Activated T-cell treated with anti-CD3 and anti-CD28 coated beads, Interleukin-2, amount 50 U/mL, for 72 hours (primary cell): Measurements from ENCODE around the gene UNC45B. TPM values are rescaled to one million over a fixed set of nuclear protein-coding genes. Genes with fewer than 3 reads are reported as not detected.
"Not testable (repeated sequence)": the region's sequence is repeated elsewhere in the genome, so short reads cannot be mapped to it uniquely, and the experiment has no call there.

Source experiments
- ATAC-seq, 2 donors: fragments of 150-1000 bp; cut with Tn5 transposase; replicated peaks in 1 of 2; 2 replicates each; pipeline ENCODE4 v1.10.0; 2021; ENCODE audit warnings: moderate library complexity in 2 of 2, mild to moderate bottlenecking in 1 of 2
- DNase-seq, 2 donors: peaks; one replicate each; pipeline ENCODE4 v3.0.0; 2021 to 2022; ENCODE audit warnings: mixed read lengths in 1 of 2
- H3K27ac Mint-ChIP-seq: one replicate; pipeline ENCODE4 v1.8.0; 2022; ENCODE audit warnings: mild to moderate bottlenecking, moderate library complexity, mixed read lengths
- H3K27me3 Mint-ChIP-seq: one replicate; pipeline ENCODE4 v1.8.0; 2022; ENCODE audit warnings: low read depth, mixed read lengths
- H3K36me3 Mint-ChIP-seq, 2 donors: one replicate each; pipeline ENCODE4 v1.8.0; 2022; ENCODE audit warnings: mixed read lengths in 2 of 2, mild to moderate bottlenecking in 1 of 2; ENCODE audit not compliant: insufficient read depth in 2 of 2
- H3K4me1 Mint-ChIP-seq: one replicate; pipeline ENCODE4 v1.8.0; 2022; ENCODE audit warnings: low read depth, mixed read lengths
- H3K4me3 Mint-ChIP-seq, 2 donors: one replicate each; pipeline ENCODE4 v1.8.0; 2022; ENCODE audit warnings: mild to moderate bottlenecking in 2 of 2, mixed read lengths in 2 of 2, moderate library complexity in 2 of 2
- H3K9me3 Mint-ChIP-seq, 2 donors: one replicate each; pipeline ENCODE4 v1.8.0; 2022; ENCODE audit warnings: mixed read lengths in 2 of 2
- total RNA-seq, 2 donors: library from RNA; stranded (reverse); gene quantifications; one replicate each; pipeline ENCODE4 v1.2.3, GENCODE V29; 2022

Gene UNC45B
- total RNA-seq, 2 donors from 2014 or later, result 0.05 to 0.07 TPM

DNA sequence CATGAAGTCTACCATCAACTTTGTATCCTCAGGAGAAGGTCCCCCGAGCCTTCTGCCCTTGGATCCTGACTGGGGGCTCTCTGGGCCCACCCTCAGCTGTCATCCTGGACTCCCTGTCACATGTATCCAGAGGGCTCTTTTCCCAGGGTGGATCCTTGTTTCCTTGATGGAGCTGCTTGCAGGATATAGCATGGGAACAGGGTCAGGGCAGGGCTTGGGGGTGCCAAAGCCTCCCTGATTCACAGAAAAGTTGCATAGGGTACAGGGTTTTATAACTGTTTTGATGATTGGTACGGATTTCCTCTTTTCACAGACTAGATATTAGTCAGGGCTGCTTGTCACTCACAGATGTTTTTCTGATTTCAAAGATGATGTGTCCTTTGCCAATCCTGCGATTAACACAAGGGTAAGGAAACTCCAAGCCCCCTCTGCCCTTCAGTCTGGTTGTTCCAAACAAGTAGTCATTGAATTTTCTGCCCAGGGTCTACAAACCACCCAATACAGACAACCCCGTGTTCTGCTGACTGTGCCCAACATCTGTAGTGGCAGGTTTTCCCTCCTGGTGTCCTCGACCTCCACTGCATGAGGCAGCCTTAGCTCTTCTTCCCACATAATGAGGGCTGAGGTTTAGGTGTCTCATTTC is 67.1 kb downstream of the UNC45B start:
- Mint-ChIP-seq H3K27me3 (peaks cover 5% of the 10 kb centered on the region), H3K4me3 (peak overlapping the region; percentile 82 to 89), H3K27ac (peak overlapping the region; percentile 84), H3K4me1 (peaks cover 90% of the 10 kb centered on the region), H3K36me3 (peaks cover 1 to 5% of the 10 kb centered on the region in 2 donors), H3K9me3 (peaks cover 0 to 3% of the 10 kb centered on the region in 2 donors)
- DNase-seq (peak; percentile 51 to 56), ATAC-seq (peak; percentile 68 to 72)

DNA sequence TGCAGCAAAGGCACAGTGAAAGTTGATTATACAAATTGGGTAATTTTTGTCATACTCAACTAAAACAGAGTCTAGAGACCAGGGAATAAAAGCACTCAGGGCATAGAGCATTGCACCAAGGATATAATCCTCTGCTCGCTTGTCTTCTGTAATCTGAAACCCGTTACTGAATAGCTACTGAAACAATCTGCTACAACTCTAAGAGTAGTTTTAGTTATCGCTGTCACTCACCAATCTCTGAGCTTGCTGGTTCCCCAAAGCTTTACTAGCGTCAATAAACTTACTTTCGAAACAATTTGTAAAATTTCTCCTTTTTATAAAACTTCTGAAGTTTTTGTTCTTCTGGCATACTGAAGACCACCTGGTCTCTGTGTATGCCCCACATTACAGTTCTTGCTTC is 69.5 kb downstream of the UNC45B start:
- Mint-ChIP-seq H3K4me3 (peak overlapping the region in 1 of 2 donors; percentile 22), H3K4me1 (peaks cover 76% of the 10 kb centered on the region), H3K36me3 (peaks cover 4 to 8% of the 10 kb centered on the region in 2 donors), H3K9me3 (peaks cover 2 to 5% of the 10 kb centered on the region in 2 donors), H3K27me3 (peaks cover 5% of the 10 kb centered on the region), H3K27ac (no peak overlapping the region)
- DNase-seq (no peak), ATAC-seq (no peak)

DNA sequence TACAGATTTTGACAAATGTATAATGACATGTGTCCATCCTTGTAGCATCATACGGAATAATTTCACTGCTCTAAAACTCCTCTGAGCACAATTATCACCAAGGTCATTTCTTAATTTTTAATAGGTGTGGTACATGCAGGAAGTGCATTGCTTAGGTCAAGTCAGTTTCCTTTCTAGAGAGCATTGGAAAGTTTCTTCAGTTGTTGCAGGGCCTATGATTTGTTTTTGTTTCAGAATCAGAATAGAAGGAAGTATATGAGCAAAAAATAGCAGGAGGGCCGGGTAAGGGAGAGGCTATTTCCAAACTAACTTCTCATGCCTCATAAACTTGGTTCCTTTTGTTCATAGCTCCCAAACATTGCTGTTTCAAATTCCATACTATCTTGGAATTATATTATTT is 71.3 kb downstream of the UNC45B start:
- Mint-ChIP-seq H3K9me3 (peaks cover 4 to 7% of the 10 kb centered on the region in 2 donors), H3K27ac (peak overlapping the region; percentile 94), H3K36me3 (peaks cover 11 to 16% of the 10 kb centered on the region in 2 donors), H3K4me1 (peaks cover 58% of the 10 kb centered on the region), H3K27me3 (peaks cover 5% of the 10 kb centered on the region), H3K4me3 (peak overlapping the region; percentile 65 to 94)
- ATAC-seq (no peak), DNase-seq (no peak)

DNA sequence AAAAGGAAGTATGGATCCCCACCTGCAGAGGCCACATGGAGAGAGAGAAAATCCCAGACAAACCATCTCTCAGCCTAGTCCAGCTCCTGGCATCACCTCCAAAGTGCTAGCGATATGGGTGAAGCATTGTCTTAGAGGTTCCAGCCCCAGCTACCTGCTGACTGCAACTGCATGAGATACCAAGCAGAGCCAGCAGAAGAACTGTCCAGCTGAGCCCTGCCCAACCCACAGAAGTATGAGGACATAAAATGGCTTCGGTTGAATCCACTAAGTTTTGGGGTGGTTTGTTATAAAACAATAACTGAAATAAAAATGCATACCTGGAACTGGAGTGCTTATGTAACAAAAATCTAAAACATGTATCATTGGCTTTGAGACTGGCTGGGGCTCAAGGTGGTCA is 74.8 kb downstream of the UNC45B start:
- H3K4me3 Mint-ChIP-seq, result no peak overlapping the region
- no peak overlapping the region for H3K27ac Mint-ChIP-seq
- peaks cover 13 to 16% of the 10 kb centered on the region in 2 donors for H3K36me3 Mint-ChIP-seq
- H3K4me1 Mint-ChIP-seq, result peaks cover 27% of the 10 kb centered on the region
- no peaks in the 10 kb centered on the region for H3K27me3 Mint-ChIP-seq
- DNase-seq, result no peak
- peaks cover 4 to 7% of the 10 kb centered on the region in 2 donors for H3K9me3 Mint-ChIP-seq
- no peak for ATAC-seq

DNA sequence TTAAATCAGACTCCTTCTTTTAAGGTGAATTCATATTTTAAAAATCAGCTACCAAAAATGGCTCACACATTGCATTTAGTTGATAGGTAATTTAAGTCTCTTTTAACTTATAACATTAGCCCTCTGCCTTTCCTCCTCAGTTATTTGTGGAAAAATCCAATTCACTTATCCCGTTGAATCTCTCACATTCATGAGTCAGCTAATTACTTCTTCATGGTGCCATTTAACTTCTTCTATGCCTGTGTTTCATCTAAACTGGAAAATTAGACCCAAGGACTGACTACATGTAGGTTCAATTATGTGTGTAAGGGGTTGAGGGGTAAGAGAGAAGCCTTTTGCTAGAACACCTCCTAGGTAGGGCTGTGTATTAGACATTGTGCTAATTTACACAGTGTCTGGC is 76.8 kb downstream of the UNC45B start:
- ATAC-seq (no peak), DNase-seq (no peak)
- Mint-ChIP-seq H3K36me3 (peaks cover 13 to 16% of the 10 kb centered on the region in 2 donors), H3K4me3 (peak overlapping the region in 1 of 2 donors; percentile 39), H3K4me1 (peaks cover 25% of the 10 kb centered on the region), H3K27ac (no peak overlapping the region), H3K27me3 (no peaks in the 10 kb centered on the region), H3K9me3 (peaks cover 4 to 7% of the 10 kb centered on the region in 2 donors)

DNA sequence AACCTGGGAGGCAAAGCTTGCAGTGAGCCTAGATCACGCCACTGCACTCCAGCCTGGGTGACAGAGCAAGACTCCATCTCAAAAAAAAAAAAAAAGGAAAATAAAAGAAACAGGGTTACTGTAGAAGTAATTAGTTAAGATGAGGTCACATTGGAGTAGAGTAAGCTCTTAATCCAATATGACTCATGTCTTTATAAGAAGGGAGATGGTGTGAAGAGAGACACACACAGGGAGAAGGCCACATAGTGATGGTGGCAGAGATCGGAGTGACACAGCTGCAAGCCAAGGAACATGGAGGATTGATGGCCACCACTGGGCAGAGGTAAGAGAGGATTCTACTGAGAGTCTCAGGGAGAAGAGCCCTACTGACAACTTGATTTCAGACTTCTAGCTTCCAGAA is 79.9 kb downstream of the UNC45B start:
- peak in 1 of 2 donors; percentile 32 for ATAC-seq
- DNase-seq, result no peak
- Mint-ChIP-seq H3K4me3 (no peak overlapping the region), H3K4me1 (peaks cover 37% of the 10 kb centered on the region), H3K36me3 (peaks cover 7 to 12% of the 10 kb centered on the region in 2 donors), H3K27me3 (no peaks in the 10 kb centered on the region), H3K27ac (no peak overlapping the region), H3K9me3 (peaks cover 1 to 5% of the 10 kb centered on the region in 2 donors)

DNA sequence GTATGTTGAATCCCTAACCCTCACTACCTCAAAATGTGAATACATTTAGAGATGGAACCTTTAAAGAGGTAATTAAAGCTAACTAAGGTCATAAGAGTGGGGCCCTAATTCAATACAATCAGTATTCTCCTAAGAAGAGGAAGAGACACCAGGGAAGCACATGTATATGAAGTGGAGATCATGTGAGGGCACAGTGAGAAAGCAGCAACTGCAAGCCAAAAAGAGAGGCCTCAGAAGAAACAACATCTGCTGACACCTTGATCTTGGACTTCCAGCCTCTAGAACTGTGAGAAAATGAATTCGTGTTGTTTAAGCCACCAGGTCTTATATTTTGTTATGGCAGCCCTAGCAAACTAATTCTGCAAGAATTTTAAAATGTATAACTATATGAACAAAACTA is 82.0 kb downstream of the UNC45B start:
- Mint-ChIP-seq H3K27ac (no peak overlapping the region), H3K4me3 (no peak overlapping the region), H3K36me3 (peaks cover 0 to 1% of the 10 kb centered on the region in 2 donors), H3K27me3 (no peaks in the 10 kb centered on the region), H3K9me3 (no peaks in the 10 kb centered on the region), H3K4me1 (peaks cover 41% of the 10 kb centered on the region)
- ATAC-seq (no peak), DNase-seq (no peak)

DNA sequence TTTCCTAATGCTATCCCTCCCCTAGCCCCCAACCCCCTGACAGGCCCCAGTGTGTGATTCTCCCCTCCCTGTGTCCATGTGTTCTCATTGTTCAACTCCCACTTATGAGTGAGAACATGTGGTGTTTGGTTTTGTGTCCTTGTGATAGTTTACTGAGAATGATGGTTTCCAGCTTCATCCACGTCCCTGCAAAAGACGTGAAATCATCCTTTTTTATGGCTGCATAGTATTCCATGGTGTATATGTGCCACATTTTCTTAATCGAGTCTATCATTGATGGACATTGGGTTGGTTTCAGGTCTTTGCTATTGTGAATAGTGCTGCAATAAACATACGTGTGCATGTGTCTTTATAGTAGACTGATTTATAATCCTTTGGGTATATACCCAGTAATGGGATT is 86.7 kb downstream of the UNC45B start:
- not testable (repeated sequence) for H3K27ac Mint-ChIP-seq, H3K27me3 Mint-ChIP-seq, H3K36me3 Mint-ChIP-seq, H3K4me3 Mint-ChIP-seq, DNase-seq, ATAC-seq, H3K9me3 Mint-ChIP-seq
- peaks cover 73% of the 10 kb centered on the region for H3K4me1 Mint-ChIP-seq

DNA sequence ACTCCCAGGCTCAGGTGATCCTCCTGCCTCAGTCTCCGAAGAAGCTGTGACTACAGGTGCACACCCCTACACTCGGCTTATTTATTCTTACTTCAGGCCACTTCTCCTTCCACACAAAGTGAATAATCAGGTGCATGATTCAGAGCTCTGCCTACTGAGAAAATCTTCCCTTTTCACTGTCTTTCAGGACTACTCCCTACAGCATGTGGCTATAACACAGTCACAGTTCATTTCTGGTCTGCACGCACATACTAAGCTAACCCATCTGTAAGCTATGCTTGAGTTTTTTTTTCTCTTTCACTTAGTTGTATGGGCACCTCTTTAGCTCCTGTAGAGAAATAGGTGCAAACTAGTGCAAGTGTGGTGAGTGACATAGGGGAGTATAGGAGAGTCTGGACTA is 87.7 kb downstream of the UNC45B start:
- Mint-ChIP-seq H3K4me1 (peaks cover 73% of the 10 kb centered on the region), H3K27ac (no peak overlapping the region), H3K9me3 (no peaks in the 10 kb centered on the region), H3K27me3 (no peaks in the 10 kb centered on the region), H3K4me3 (peak overlapping the region; percentile 35), H3K36me3 (peaks cover 0 to 1% of the 10 kb centered on the region in 2 donors)
- DNase-seq, result no peak
- peak; percentile 28 to 49 for ATAC-seq

DNA sequence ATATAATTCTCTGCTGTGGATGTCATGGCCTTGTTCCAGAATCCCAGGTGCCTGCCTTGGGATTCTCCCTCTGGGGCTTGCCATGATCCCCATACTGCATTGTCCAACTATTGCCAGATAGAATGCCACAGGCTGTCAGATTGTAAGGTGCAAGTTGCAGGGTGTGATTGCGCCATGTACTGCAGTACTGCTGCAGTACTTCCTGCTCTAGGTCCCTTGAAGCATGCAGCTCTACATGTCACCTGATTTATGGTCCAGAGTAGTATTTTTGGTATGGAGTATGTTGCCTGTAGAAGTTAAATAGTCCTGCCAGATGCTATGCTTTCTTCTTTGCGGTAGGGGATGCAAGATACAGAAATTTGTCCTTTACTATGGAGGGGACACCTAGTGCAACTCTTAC is 88.3 kb downstream of the UNC45B start:
- H3K36me3 Mint-ChIP-seq, result no peaks in the 10 kb centered on the region
- peak overlapping the region; percentile 6 to 38 for H3K4me3 Mint-ChIP-seq
- DNase-seq (no peak), ATAC-seq (no peak)
- H3K9me3 Mint-ChIP-seq, result no peaks in the 10 kb centered on the region
- peaks cover 72% of the 10 kb centered on the region for H3K4me1 Mint-ChIP-seq
- no peaks in the 10 kb centered on the region for H3K27me3 Mint-ChIP-seq
- no peak overlapping the region for H3K27ac Mint-ChIP-seq

DNA sequence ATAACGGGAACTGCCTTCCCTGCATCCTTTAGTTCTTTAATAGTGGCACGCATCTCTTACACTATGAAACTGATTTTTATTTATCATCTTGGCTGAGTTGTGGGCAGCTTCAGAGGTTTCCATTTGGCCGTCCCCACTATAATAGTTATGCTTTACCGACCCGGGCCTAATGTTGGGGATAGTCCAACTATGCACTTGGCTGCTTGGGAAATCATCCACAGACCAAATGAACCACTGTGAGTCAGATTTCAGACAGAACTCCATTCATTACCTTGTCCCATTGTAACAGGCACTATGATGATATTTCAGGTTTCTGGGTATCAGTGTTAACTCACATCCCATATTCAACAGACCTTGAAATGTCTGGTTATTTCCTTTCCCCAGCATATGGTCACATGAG is 89.2 kb downstream of the UNC45B start:
- no peak overlapping the region for H3K27ac Mint-ChIP-seq
- H3K9me3 Mint-ChIP-seq, result no peaks in the 10 kb centered on the region
- H3K4me3 Mint-ChIP-seq, result no peak overlapping the region
- no peaks in the 10 kb centered on the region for H3K27me3 Mint-ChIP-seq
- DNase-seq, result no peak
- ATAC-seq, result no peak
- peaks cover 76% of the 10 kb centered on the region for H3K4me1 Mint-ChIP-seq
- peaks cover 2 to 3% of the 10 kb centered on the region in 2 donors for H3K36me3 Mint-ChIP-seq

DNA sequence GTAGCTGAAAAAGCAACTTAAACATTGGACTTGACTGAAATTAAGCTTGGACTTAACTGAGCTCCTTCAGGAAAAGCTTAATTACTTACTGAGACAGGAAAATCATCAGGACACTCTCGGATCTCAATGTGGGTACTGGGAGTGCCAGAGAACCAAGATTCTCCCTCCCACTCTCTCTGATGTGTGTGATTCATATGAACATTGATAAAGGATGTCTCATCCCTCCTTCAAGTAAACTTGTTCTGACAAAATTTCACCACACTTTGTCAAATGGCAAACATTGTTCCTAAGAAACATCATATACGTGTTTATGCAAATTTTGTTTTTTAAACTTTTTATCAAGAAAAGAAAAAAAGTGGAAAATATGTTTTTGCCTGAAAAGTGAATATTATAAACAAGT is 91.2 kb downstream of the UNC45B start:
- peak overlapping the region; percentile 92 to 96 for H3K4me3 Mint-ChIP-seq
- DNase-seq (peak in 1 of 2 donors; percentile 29), ATAC-seq (peak; percentile 28 to 30)

More for the DNA sequence above, 91.2 kb downstream of the UNC45B start:
- Mint-ChIP-seq H3K4me1 (peaks cover 79% of the 10 kb centered on the region), H3K36me3 (peaks cover 2 to 3% of the 10 kb centered on the region in 2 donors), H3K9me3 (no peaks in the 10 kb centered on the region), H3K27me3 (no peaks in the 10 kb centered on the region), H3K27ac (peak overlapping the region; percentile 87)
